ENCODE results near the gene UPF2. TPM values are rescaled to one million over a fixed set of nuclear protein-coding genes. Genes with fewer than 3 reads are reported as not detected.

Gene UPF2
- total and polyA plus RNA-seq, 2 of the 13 experiments (the other 11 are each of a cell fraction or from before 2014, with no cell fraction given) = 6.2 to 14.5 TPM

GRCh38 chr10:11881477-11882417, 160.9 kb downstream of the UPF2 start (continued):
- no peak for TF ChIP-seq NR2C2 (CRISPR knock-in tag; IDR thresholded peaks at IDR 0.05; ENCODE audit: borderline replicate concordance)
- 0 out of 2 replicates have a peak, but pooled peaks have one; percentile 24 for TF ChIP-seq ARNT2 (CRISPR knock-in tag; IDR thresholded peaks at IDR 0.05; ENCODE audit: low read depth)
- TF ChIP-seq, protein P1, sequence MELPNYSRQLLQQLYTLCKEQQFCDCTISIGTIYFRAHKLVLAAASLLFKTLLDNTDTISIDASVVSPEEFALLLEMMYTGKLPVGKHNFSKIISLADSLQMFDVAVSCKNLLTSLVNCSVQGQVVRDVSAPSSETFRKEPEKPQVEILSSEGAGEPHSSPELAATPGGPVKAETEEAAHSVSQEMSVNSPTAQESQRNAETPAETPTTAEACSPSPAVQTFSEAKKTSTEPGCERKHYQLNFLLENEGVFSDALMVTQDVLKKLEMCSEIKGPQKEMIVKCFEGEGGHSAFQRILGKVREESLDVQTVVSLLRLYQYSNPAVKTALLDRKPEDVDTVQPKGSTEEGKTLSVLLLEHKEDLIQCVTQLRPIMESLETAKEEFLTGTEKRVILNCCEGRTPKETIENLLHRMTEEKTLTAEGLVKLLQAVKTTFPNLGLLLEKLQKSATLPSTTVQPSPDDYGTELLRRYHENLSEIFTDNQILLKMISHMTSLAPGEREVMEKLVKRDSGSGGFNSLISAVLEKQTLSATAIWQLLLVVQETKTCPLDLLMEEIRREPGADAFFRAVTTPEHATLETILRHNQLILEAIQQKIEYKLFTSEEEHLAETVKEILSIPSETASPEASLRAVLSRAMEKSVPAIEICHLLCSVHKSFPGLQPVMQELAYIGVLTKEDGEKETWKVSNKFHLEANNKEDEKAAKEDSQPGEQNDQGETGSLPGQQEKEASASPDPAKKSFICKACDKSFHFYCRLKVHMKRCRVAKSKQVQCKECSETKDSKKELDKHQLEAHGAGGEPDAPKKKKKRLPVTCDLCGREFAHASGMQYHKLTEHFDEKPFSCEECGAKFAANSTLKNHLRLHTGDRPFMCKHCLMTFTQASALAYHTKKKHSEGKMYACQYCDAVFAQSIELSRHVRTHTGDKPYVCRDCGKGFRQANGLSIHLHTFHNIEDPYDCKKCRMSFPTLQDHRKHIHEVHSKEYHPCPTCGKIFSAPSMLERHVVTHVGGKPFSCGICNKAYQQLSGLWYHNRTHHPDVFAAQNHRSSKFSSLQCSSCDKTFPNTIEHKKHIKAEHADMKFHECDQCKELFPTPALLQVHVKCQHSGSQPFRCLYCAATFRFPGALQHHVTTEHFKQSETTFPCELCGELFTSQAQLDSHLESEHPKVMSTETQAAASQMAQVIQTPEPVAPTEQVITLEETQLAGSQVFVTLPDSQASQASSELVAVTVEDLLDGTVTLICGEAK (IDR thresholded peaks at IDR 0.05) = no peak
- TF ChIP-seq, protein P1 (CRISPR knock-in tag; IDR thresholded peaks at IDR 0.05) = no peak
- peak; percentile 70; the same call in 1 of the 2 replicates for TF ChIP-seq RCOR2 (CRISPR knock-in tag; IDR thresholded peaks at IDR 0.05)
- no peak for TF ChIP-seq BRF2 (CRISPR knock-in tag; IDR thresholded peaks at IDR 0.05)
- TF ChIP-seq ZNF776 (CRISPR knock-in tag; IDR thresholded peaks at IDR 0.05) = no peak
- TF ChIP-seq REXO4 (CRISPR knock-in tag; IDR thresholded peaks at IDR 0.05; ENCODE audit: borderline replicate concordance) = no peak
- no peak for TF ChIP-seq AGO2 (optimal IDR thresholded peaks at IDR 0.05; ENCODE audit: low read depth, low read length)
- TF ChIP-seq ZSCAN25 (CRISPR knock-in tag; IDR thresholded peaks at IDR 0.05) = no peak
- TF ChIP-seq, protein P2, sequence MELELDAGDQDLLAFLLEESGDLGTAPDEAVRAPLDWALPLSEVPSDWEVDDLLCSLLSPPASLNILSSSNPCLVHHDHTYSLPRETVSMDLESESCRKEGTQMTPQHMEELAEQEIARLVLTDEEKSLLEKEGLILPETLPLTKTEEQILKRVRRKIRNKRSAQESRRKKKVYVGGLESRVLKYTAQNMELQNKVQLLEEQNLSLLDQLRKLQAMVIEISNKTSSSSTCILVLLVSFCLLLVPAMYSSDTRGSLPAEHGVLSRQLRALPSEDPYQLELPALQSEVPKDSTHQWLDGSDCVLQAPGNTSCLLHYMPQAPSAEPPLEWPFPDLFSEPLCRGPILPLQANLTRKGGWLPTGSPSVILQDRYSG (CRISPR knock-in tag; IDR thresholded peaks at IDR 0.05) = no peak
- TF ChIP-seq ZNF790 (CRISPR knock-in tag; IDR thresholded peaks at IDR 0.05; ENCODE audit: borderline replicate concordance) = no peak
- TF ChIP-seq ZNF556 (CRISPR knock-in tag; IDR thresholded peaks at IDR 0.05; ENCODE audit: borderline replicate concordance) = no peak
- no peak for TF ChIP-seq KLF6 (CRISPR knock-in tag; IDR thresholded peaks at IDR 0.05)
- TF ChIP-seq, protein P3, sequence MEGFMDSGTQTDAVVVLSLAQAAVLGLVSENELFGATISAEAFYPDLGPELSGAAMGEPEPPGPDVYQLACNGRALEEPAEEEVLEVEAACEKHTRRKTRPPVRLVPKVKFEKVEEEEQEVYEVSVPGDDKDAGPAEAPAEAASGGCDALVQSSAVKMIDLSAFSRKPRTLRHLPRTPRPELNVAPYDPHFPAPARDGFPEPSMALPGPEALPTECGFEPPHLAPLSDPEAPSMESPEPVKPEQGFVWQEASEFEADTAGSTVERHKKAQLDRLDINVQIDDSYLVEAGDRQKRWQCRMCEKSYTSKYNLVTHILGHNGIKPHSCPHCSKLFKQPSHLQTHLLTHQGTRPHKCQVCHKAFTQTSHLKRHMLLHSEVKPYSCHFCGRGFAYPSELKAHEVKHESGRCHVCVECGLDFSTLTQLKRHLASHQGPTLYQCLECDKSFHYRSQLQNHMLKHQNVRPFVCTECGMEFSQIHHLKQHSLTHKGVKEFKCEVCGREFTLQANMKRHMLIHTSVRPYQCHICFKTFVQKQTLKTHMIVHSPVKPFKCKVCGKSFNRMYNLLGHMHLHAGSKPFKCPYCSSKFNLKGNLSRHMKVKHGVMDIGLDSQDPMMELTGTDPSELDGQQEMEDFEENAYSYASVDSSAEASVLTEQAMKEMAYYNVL (CRISPR knock-in tag; IDR thresholded peaks at IDR 0.05; ENCODE audit: borderline replicate concordance) = peak; percentile 78
